Adipose tissue (tissue), 3 donors: Measurements from ENCODE around the gene CCDC112. TPM values are rescaled to one million over a fixed set of nuclear protein-coding genes. Genes with fewer than 3 reads are reported as not detected.

Experiments used
- H3K27ac ChIP-seq: one replicate; pipeline ENCODE4 v1.5.1; 2013; ENCODE audit warnings: low read depth, low read length
- WGBS, 3 donors: extraction: QIAGEN DNeasy Blood & Tissue Kit; methylation state at CpG; one replicate each; pipeline ENCODE4 v1.1.7; 2013; 5-methylcytosine and 5-hydroxymethylcytosine counted together
- polyA plus RNA-seq, 3 donors: library from polyadenylated mRNA; stranded (reverse); fragments of 200-250 nt; gene quantifications; one replicate each; pipeline ENCODE4 v1.2.3, GENCODE V29; 2013
- donor health status: healthy with polysubstance abuse.
- donor health status: Bipolar disorder and iron deficiency.
- donor health status: healthy.

The CCDC112 gene
- polyA plus RNA-seq, 3 donors, result 1.1 to 9.7 (median 1.8) TPM

- 91 to 98% (median 97%) methylated on average over 3 of the region's 3 CpGs for WGBS, 3 donors
- H3K27ac ChIP-seq, result no peak overlapping the region
Observed at GRCh38 chr5:115321309-115321708, 24.9 kb upstream of the CCDC112 start.

- no peak overlapping the region for H3K27ac ChIP-seq
- 20 to 57% (median 50%) methylated on average over 1 of the region's 1 CpG for WGBS, 3 donors
Observed at GRCh38 chr5:115320515-115320914, 24.1 kb upstream of the CCDC112 start.

DNA sequence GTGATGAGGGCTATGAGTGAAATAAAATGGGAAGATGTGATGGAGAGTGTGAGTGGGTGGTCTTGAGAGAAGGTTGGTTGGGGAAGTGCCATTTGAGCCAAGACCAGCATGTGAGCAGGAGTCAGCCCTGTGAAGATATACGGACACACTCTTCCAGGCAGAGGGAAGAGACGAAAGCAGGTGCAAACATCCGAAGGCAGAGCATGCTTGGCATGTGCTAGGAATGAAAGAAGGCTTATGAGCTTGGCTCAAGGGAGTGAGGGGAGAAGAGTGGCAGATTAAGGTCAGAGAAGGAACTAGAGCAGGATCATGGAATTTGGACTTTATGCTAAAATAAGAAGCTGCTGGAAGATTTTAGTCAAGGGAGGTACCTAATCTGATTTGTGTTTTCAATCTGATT is 23.6 kb upstream of the CCDC112 start:
- 86 to 90% (median 89%) methylated on average over 3 of the region's 3 CpGs for WGBS, 3 donors

GRCh38 chr5:115319007-115319406 is 22.6 kb upstream of the CCDC112 start:
- no peak overlapping the region for H3K27ac ChIP-seq
- WGBS, 3 donors, result 0% methylated on average over 1 of the region's 1 CpG

More for the DNA sequence above, 23.6 kb upstream of the CCDC112 start:
- H3K27ac ChIP-seq, result no peak overlapping the region

DNA sequence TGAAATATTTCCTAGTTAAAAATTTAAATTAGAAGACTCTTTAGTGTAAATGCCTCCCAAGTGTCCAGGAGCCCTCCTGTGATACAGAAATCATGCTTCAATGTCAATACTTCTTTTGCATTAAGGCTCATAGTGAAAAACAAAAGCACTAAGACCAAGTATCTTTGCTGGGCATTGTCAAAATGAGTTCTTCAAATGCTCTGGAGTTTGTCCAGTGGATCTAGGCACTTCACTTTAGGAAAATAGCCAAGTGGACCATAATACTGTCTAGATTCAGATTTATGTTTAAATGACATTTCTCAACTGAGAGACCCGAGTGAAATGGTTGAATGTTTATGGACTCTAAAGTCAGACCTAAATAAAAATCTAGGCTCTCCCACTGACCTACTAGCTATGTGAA is 21.3 kb upstream of the CCDC112 start:
- 70 to 74% (median 74%) methylated on average over 1 of the region's 1 CpG for WGBS, 3 donors
- no peak overlapping the region for H3K27ac ChIP-seq

- H3K27ac ChIP-seq, result no peak overlapping the region
Observed at GRCh38 chr5:115317320-115317719, 20.9 kb upstream of the CCDC112 start.

DNA sequence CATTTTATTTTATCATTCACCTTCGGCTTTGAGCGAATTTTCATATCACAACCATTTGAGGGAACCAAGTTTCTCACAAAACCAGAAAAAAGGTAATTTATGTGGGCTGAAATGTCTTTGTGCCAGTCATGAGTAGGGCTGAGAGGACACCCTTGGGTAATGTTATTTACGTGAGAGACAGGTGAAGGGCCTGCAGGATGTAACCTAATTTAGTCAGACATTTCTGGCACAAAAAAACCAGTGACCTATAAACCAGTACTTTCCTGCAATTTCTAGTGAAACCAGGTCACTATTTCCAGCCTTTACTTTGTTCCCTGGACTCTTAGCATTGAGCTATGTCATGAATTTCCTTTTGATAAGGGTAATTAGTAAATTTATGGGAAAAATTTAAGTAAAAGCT is 17.2 kb upstream of the CCDC112 start:
- 88 to 93% (median 92%) methylated on average over 3 of the region's 3 CpGs for WGBS, 3 donors
- no peak overlapping the region for H3K27ac ChIP-seq

- H3K27ac ChIP-seq, result no peak overlapping the region
- 74 to 86% (median 81%) methylated on average over 2 of the region's 2 CpGs for WGBS, 3 donors
Observed at GRCh38 chr5:115313052-115313451, 16.6 kb upstream of the CCDC112 start.

- 0 to 15% (median 10%) methylated on average over 1 of the region's 1 CpG for WGBS, 3 donors
Observed at GRCh38 chr5:115309751-115310370, 13.4 kb upstream of the CCDC112 start.

GRCh38 chr5:115308815-115309214 is 12.4 kb upstream of the CCDC112 start:
- H3K27ac ChIP-seq, result no peak overlapping the region

More at GRCh38 chr5:115309751-115310370, 13.4 kb upstream of the CCDC112 start:
- H3K27ac ChIP-seq, result no peak overlapping the region

DNA sequence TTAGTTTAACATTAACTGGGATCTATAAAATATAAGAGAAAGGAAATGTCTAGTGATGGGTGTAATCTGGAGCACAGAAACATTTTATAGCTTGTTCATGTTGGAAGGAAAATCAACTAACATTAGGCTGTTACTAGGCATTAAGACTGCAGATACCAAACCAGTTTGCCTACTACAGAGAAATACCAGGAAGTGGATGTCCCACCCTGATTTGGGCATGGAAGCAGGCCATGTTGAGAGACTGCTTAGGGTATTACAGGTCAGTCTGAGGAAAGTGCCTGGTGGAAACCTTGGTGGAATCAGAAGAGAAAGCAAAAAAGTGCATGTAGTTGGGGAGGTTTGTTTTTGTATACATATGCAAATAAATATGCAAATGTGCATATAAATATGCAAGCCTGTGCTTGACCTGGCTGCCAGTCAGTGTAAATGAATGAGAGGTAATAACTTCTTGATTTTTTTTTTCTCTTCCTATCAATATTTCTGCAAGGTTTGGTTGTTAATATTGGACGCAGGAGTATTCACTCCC is 9.6 kb upstream of the CCDC112 start:
- 89 to 91% (median 89%) methylated on average over 1 of the region's 1 CpG for WGBS, 3 donors
- H3K27ac ChIP-seq, result no peak overlapping the region

DNA sequence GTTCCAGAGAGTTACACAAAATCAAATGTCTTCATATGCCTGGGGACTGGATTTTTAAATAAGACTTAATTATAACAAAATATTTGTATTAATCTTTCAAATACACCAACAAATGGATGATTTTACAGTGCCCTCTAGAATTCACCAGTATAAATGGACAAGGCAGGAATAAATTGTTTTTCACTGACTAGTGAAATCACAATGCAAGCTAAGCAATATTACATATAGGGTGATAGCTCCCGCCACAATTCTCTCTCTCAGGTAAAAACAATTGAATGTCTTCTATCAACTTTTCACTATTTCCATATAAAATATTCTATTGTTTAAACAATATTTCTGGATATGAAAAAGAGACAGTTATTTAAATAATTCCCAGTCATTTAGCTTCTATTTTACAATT is 8.0 kb upstream of the CCDC112 start:
- WGBS, 3 donors, result 96 to 100% (median 97%) methylated on average over 1 of the region's 1 CpG
- no peak overlapping the region for H3K27ac ChIP-seq

- no peak overlapping the region for H3K27ac ChIP-seq
- 43 to 78% (median 71%) methylated on average over 1 of the region's 1 CpG for WGBS, 3 donors
Observed at GRCh38 chr5:115298811-115299210, 2.4 kb upstream of the CCDC112 start.

DNA sequence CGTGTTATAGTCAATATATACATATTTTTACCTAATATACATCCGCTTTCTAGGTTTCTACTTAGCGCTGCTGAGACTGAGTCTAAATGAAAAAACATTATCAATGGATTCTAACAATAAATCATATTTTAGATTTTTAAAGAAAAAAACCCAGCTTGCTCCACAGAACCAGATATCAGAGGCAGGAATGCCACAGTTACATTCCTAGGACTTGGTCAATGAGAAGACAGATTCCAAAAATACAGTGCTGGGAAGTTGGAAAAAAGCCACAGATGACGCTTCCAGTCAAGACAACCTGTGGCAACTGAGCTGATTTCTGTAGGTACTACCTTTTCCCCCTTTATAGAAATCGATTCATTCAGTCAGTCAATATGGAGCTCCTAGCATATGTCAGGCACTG is 577 bp upstream of the CCDC112 start:
- WGBS, 3 donors, result 33 to 55% (median 48%) methylated on average over 5 of the region's 5 CpGs
- no peak overlapping the region for H3K27ac ChIP-seq

DNA sequence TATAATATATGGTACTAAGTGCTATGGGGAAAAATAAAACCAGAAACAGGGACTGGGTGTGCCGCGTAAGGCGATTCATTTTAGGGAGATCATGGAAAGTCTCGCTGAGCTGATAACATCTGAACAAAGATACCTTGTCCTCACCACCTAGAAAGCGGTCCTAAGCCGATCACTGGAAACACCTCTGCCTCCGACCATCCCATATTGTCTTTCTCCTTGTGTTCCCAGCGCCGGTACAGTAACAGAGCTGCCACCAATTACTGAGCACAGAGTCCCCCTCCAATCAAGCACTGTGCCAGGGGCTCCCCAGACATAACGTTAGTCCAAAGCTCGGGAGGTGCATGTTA is 704 bp downstream of the CCDC112 start:
- no peak overlapping the region for H3K27ac ChIP-seq
- WGBS, 3 donors, result 10 to 26% (median 20%) methylated on average over 11 of the region's 11 CpGs

- no peak overlapping the region for H3K27ac ChIP-seq
Observed at GRCh38 chr5:115291397-115291796, 5.1 kb downstream of the CCDC112 start.

DNA sequence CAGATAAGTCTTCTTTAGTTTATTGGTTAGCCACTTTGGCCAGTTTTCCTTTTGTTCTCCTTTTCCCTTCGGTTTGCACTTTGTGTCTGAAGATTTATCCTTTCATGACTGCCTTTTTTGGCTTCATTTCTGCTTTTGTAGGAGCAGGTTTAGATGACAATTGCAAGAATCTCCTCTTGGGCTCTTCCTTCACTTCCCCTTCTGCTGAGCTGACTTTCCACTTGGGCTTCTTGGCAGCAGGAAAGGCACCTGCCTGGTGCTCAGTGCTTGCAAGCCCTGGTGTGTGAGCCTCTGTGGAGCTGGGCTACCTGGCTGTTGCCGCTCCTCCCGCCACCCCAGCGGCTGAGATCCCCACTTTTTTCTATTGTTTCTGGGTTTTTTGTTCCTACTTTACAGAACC is 7.3 kb downstream of the CCDC112 start:
- H3K27ac ChIP-seq, result no peak overlapping the region
- 74 to 84% (median 80%) methylated on average over 4 of the region's 4 CpGs for WGBS, 3 donors

DNA sequence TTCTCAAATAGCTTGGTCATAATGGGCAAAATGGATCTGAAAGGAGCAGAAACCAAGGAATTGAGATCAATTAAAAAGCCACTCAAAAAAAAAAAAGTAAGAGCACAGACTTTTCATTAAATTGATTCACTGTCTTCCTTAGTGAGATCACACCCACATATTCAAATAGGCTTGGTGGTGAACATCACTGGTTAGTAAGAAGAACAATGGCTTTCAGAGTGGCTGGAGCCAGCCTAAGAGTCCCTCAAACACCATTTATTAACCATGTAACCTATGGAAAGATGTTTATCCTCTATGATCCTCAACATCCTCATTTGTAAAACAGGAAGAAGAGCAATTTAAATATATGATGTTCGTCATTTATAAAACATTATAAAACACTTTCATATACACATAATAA is 12.4 kb downstream of the CCDC112 start:
- WGBS, 3 donors, result 86 to 93% (median 92%) methylated on average over 1 of the region's 1 CpG
- H3K27ac ChIP-seq, result no peak overlapping the region

DNA sequence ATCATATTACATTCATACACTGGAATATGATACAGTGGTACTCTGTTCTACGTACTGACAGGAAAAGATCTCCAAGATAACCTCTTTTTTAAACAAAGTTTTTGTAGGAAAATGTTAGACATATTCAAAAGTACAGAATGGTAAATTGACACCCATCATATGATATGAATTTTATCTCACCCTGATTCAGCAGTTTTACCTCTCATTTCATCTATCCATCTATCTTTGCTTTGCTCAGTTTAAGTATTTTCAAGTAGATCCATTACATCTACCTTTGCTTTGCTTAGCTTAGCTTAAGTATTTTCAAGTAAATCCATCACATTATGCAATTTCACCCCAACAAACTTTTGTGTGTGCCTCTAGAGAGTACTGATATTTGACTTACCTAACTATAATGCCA is 14.3 kb downstream of the CCDC112 start:
- 90 to 98% (median 90%) methylated on average over 1 of the region's 1 CpG for WGBS, 3 donors
- H3K27ac ChIP-seq, result no peak overlapping the region

DNA sequence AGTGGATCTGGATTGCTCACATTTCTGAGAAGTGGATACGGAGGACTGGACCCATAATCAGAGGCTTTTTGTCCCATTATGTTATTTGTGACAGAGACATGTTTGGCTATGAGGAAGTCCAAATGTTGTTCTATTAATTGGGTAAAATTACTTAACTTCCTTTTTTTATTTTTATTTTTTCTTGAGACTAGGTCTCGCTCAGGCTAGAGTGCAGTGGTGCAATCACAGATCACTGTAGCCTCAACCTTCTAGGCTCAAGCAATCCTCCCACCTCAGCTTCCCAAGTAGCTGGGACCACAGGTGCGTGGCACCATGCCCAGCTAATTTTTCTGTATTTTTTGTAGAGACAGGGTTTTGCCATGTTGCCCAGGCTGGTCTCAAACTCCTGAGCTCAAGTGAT is 21.9 kb downstream of the CCDC112 start:
- 61 to 89% (median 70%) methylated on average over 3 of the region's 3 CpGs for WGBS, 3 donors

More for the DNA sequence above, 21.9 kb downstream of the CCDC112 start:
- H3K27ac ChIP-seq, result no peak overlapping the region
